Measurements from ENCODE around the gene CHST11. TPM values are rescaled to one million over a fixed set of nuclear protein-coding genes. Genes with fewer than 3 reads are reported as not detected.

Gene CHST11
- total and polyA plus RNA-seq, 10 of the 15 experiments (the other 5 are each of a cell fraction or from before 2014, with no cell fraction given) = 1.9 to 38.1 (median 17.2) TPM

DNA sequence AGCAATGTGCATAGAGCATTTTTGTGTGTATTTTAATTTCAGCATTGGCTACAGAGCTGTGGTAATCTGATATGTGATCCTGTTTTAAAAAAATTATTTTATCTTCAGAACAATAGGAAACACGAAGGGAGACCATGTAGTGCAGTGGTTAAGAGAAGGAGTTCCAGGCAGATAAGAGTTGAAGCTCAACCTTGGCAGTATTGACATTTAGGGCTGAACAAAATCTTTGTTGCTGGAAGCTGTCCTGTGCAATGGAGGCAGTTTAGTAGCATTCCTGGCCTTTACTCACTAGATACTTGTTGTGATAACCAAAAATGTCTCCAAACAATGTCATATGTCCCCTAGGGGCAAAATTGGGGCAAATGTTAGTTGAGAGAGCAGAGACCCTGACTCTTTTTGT is 59.2 kb downstream of the CHST11 start (continued):
- TF ChIP-seq WRNIP1 (IDR thresholded peaks at IDR 0.05; ENCODE audit: borderline replicate concordance, low read depth, low read length) (no peak), EED (IDR thresholded peaks at IDR 0.05; ENCODE audit: low read depth) (no peak)
- TF ChIP-seq, protein P1, sequence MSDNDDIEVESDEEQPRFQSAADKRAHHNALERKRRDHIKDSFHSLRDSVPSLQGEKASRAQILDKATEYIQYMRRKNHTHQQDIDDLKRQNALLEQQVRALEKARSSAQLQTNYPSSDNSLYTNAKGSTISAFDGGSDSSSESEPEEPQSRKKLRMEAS (IDR thresholded peaks at IDR 0.05; ENCODE audit: low read depth, low read length) = no peak

- H4K20me1 ChIP-seq (ENCODE audit: control insufficient read depth, insufficient read depth) = no peaks in the 10 kb centered on the region; the same call in 1 of the 2 replicates
- intact Hi-C loops (cut with micrococcal nuclease; ENCODE audit: unreplicated experiment) (no loop called here), in situ Hi-C loops (cut with MboI) (no loop called here)
- TF ChIP-seq SIX5 (IDR thresholded peaks at IDR 0.05; ENCODE audit: low read depth, low read length, severe bottlenecking) (no peak), SREBF2 (IDR thresholded peaks at IDR 0.05; ENCODE audit: low read length) (no peak), BCL11A (IDR thresholded peaks at IDR 0.05; ENCODE audit: low read depth, low read length) (no peak), EP300 (IDR thresholded peaks at IDR 0.05; ENCODE audit: borderline replicate concordance in 1 of 2, control insufficient read depth in 1 of 2, low read depth in 2 of 2, low read length in 2 of 2) (no peak)
- TF ChIP-seq, protein P2, sequence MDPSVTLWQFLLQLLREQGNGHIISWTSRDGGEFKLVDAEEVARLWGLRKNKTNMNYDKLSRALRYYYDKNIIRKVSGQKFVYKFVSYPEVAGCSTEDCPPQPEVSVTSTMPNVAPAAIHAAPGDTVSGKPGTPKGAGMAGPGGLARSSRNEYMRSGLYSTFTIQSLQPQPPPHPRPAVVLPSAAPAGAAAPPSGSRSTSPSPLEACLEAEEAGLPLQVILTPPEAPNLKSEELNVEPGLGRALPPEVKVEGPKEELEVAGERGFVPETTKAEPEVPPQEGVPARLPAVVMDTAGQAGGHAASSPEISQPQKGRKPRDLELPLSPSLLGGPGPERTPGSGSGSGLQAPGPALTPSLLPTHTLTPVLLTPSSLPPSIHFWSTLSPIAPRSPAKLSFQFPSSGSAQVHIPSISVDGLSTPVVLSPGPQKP (IDR thresholded peaks at IDR 0.05; ENCODE audit: low read depth, low read length) = no peak
- H3K79me2 ChIP-seq (ENCODE audit: control insufficient read depth, insufficient read depth, low read length) = peaks cover 40% of the 10 kb centered on the region
- H3K4me1 ChIP-seq (ENCODE audit: control insufficient read depth, insufficient read depth, low read length) = peaks cover 25% of the 10 kb centered on the region
- CTCF ChIA-PET = interaction anchor here (0.9 to 1.9 kb wide), 5 partner anchors 14 to 135 kb away, joined by 3 to 7 read pairs (median 3); no protein-coding TSS in a partner anchor
- H3K27ac ChIP-seq (ENCODE audit: control insufficient read depth, insufficient read depth) = no peak overlapping the region
- ATAC-seq (no peak), DNase-seq (ENCODE audit: low read depth, low spot score) (no peak), FAIRE-seq (no peak)
- no peak overlapping the region for H3K4me3 ChIP-seq
- no TSS peak for BruUV-seq (replicated peaks)
- no peak overlapping the region for H3K4me2 ChIP-seq (ENCODE audit: control insufficient read depth, insufficient read depth)
- 100% methylated on average over 1 of the region's 1 CpG for WGBS (ENCODE audit: insufficient coverage, insufficient replicate concordance, low lambda C conversion rate, missing lambda C conversion rate)
- RAD21 ChIA-PET (ENCODE audit: unreplicated experiment) = interaction anchor here (0.9 to 6.0 kb wide), 6 partner anchors 17 to 135 kb away, joined by 3 to 28 read pairs (median 4); no protein-coding TSS in a partner anchor
- POLR2A ChIA-PET = interaction anchor here (1.1 to 1.5 kb wide), 2 partner anchors 11 to 88 kb away, joined by 3 read pairs; no protein-coding TSS in a partner anchor
- H2AFZ ChIP-seq (ENCODE audit: control insufficient read depth, low read depth, low read length) = no peak overlapping the region
- SMC1A ChIA-PET (ENCODE audit: uncharacterized antibody, unreplicated experiment) = interaction anchor here (0.6 to 5.2 kb wide), 12 partner anchors 10 to 135 kb away, joined by 3 to 25 read pairs (median 4); no protein-coding TSS in a partner anchor
- no peaks in the 10 kb centered on the region for H3K27me3 ChIP-seq (replicated peaks in 1 of 2; ENCODE audit: control insufficient read depth in 2 of 2, insufficient read depth in 2 of 2, low read length in 1 of 2)
- no peak overlapping the region for H3K9ac ChIP-seq (ENCODE audit: control insufficient read depth, insufficient read depth, low read length)
- no peaks in the 10 kb centered on the region; a peak in 2 of 4 replicates for H3K36me3 ChIP-seq (ENCODE audit: control insufficient read depth in 2 of 2, insufficient read depth in 2 of 2, low read length in 1 of 2)
- H3K9me3 ChIP-seq (replicated peaks; ENCODE audit: control insufficient read depth, insufficient read depth, low read length) = no peaks in the 10 kb centered on the region
Measured at GRCh38 chr12:104516821-104517220, 60.1 kb downstream of the CHST11 start.
